Duodenal mucosa (tissue), 2 donors: Measurements from ENCODE around the gene GALNT14.

ENCODE experiments used
- H3K27ac ChIP-seq: one replicate; pipeline ENCODE4 v1.7.0; 2013; ENCODE audit warnings: low read depth, low read length
- H3K27me3 ChIP-seq, 2 donors: one replicate each; pipeline ENCODE4 v1.7.0; 2013; ENCODE audit warnings: low read length in 2 of 2, control low read depth in 1 of 2; ENCODE audit not compliant: insufficient read depth in 2 of 2, control insufficient read depth in 1 of 2
- H3K36me3 ChIP-seq, 2 donors: one replicate each; pipeline ENCODE4 v1.7.0; 2013; ENCODE audit warnings: low read length in 2 of 2, control low read depth in 1 of 2; ENCODE audit not compliant: insufficient read depth in 2 of 2, control insufficient read depth in 1 of 2
- H3K4me1 ChIP-seq, 2 donors: one replicate each; pipeline ENCODE4 v1.7.0; 2013; ENCODE audit warnings: low read length in 2 of 2, control low read depth in 1 of 2; ENCODE audit not compliant: insufficient read depth in 2 of 2, control insufficient read depth in 1 of 2
- H3K4me3 ChIP-seq, 2 donors: one replicate each; pipeline ENCODE4 v1.7.0; 2013; ENCODE audit warnings: low read length in 2 of 2, low read depth in 1 of 2
- H3K9ac ChIP-seq, 2 donors: one replicate each; pipeline ENCODE4 v1.7.0; 2013; ENCODE audit warnings: low read length in 2 of 2, low read depth in 1 of 2
- H3K9me3 ChIP-seq, 2 donors: one replicate each; pipeline ENCODE4 v1.7.0; 2013; ENCODE audit warnings: low read length in 2 of 2, control low read depth in 1 of 2; ENCODE audit not compliant: control insufficient read depth in 1 of 2

The GALNT14 gene

GRCh38 chr2:31151501-31151900, 13.3 kb upstream of the GALNT14 start:
- Histone ChIP-seq H3K27ac (no peak overlapping the region), H3K9ac (no peak overlapping the region), H3K4me3 (no peak overlapping the region), H3K9me3 (no peaks in the 10 kb centered on the region), H3K4me1 (no peaks in the 10 kb centered on the region), H3K27me3 (peaks cover 3 to 6% of the 10 kb centered on the region in 2 donors), H3K36me3 (no peaks in the 10 kb centered on the region)

DNA sequence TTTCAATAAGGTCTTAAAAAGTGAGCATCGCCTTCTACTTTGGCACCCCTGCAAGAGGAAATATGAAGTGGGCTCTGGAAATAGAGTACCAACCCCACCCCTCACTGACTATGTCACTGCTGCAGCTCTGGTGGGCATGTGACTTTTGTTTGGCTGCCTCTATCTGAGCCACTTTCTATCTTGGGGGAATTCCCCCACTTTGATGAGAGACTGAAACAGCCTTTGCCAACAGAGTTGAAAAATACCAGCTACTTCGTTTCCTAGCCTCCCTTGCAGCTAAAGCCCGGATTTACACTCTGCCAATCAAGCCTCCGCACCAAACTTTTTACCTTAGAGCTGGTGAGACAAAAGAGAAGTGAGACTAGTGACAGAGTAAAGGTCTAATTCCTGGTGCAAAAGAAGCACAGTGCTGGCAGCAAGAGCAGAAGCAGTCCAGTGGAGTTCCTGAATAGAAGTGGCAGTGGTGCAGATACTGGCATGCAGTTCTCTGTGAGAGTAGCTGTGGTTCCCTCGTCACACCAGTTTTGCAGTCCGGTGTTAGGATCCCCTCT, 12.0 kb upstream of the GALNT14 start:
- H3K9ac ChIP-seq: no peak overlapping the region
- H3K27ac ChIP-seq: no peak overlapping the region
- no peaks in the 10 kb centered on the region for H3K4me1 ChIP-seq
- H3K36me3 ChIP-seq: no peaks in the 10 kb centered on the region
- H3K9me3 ChIP-seq: no peaks in the 10 kb centered on the region
- H3K4me3 ChIP-seq: no peak overlapping the region
- H3K27me3 ChIP-seq: peaks cover 6 to 7% of the 10 kb centered on the region in 2 donors

DNA sequence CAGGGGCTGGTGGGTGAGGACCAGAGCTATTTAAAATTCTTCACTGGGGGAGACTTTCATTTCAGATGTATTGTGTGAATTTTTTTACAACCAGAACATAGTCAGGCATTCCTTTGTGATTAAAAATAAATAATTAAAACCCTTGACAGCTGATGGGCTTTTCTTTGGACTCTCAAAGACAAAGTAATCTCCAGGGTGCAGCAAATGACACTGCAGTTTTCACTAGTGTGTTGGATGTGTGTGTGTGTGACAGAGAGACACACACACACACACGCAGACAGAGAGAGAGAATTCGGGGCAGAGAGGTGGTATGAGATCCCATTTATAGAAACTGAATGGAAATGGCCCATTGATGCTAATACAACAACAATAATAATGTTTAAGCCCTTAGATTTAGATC, 10.3 kb upstream of the GALNT14 start:
- H3K9me3 ChIP-seq: no peaks in the 10 kb centered on the region
- H3K9ac ChIP-seq: no peak overlapping the region
- peaks cover 6 to 7% of the 10 kb centered on the region in 2 donors for H3K27me3 ChIP-seq
- no peak overlapping the region for H3K27ac ChIP-seq
- no peak overlapping the region for H3K4me3 ChIP-seq
- H3K36me3 ChIP-seq: no peaks in the 10 kb centered on the region
- no peaks in the 10 kb centered on the region for H3K4me1 ChIP-seq

- H3K27me3 ChIP-seq: peaks cover 6 to 7% of the 10 kb centered on the region in 2 donors
- no peaks in the 10 kb centered on the region for H3K4me1 ChIP-seq
- H3K9ac ChIP-seq: no peak overlapping the region
- no peaks in the 10 kb centered on the region for H3K9me3 ChIP-seq
- H3K27ac ChIP-seq: no peak overlapping the region
- H3K36me3 ChIP-seq: no peaks in the 10 kb centered on the region
- no peak overlapping the region for H3K4me3 ChIP-seq
Measured at GRCh38 chr2:31147645-31148044, 9.4 kb upstream of the GALNT14 start.

GRCh38 chr2:31142110-31142509, 3.9 kb upstream of the GALNT14 start:
- peaks cover 15 to 21% of the 10 kb centered on the region in 2 donors for H3K27me3 ChIP-seq
- H3K27ac ChIP-seq: no peak overlapping the region
- H3K4me1 ChIP-seq: peaks cover 2 to 7% of the 10 kb centered on the region in 2 donors
- no peaks in the 10 kb centered on the region for H3K9me3 ChIP-seq
- H3K9ac ChIP-seq: no peak overlapping the region
- H3K36me3 ChIP-seq: no peaks in the 10 kb centered on the region
- H3K4me3 ChIP-seq: no peak overlapping the region

GRCh38 chr2:31141443-31142085, 3.3 kb upstream of the GALNT14 start:
- H3K4me3 ChIP-seq: no peak overlapping the region
- H3K9me3 ChIP-seq: no peaks in the 10 kb centered on the region
- no peak overlapping the region for H3K27ac ChIP-seq
- H3K9ac ChIP-seq: no peak overlapping the region
- peaks cover 17 to 26% of the 10 kb centered on the region in 2 donors for H3K27me3 ChIP-seq
- no peaks in the 10 kb centered on the region for H3K36me3 ChIP-seq
- H3K4me1 ChIP-seq: peaks cover 5 to 12% of the 10 kb centered on the region in 2 donors

GRCh38 chr2:31140151-31140550, 1.9 kb upstream of the GALNT14 start:
- Histone ChIP-seq H3K9ac (no peak overlapping the region), H3K4me3 (no peak overlapping the region), H3K27me3 (peaks cover 25 to 33% of the 10 kb centered on the region in 2 donors), H3K4me1 (peaks cover 5 to 16% of the 10 kb centered on the region in 2 donors), H3K9me3 (no peaks in the 10 kb centered on the region), H3K36me3 (no peaks in the 10 kb centered on the region), H3K27ac (no peak overlapping the region)

DNA sequence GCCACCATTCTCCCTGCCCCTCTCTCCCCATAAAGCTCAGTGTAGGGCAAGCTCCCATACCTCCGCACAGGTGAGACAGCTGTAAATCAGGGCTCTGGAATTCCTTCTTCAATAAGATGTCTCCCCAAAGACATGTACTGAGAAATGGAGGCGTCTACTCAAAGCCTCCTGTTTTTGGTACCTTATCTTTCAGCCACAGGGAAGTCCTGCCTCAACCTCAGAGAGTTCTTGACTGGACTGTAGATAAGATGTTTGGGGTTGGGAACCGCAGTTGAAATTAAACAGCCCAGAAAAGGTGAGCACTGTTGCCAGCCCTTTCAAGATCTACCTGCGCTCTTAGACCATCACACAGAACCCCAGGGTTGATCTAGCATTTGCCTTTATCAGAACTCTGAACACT, 1.4 kb upstream of the GALNT14 start:
- Histone ChIP-seq H3K4me1 (peaks cover 5 to 16% of the 10 kb centered on the region in 2 donors), H3K4me3 (no peak overlapping the region), H3K9me3 (no peaks in the 10 kb centered on the region), H3K27me3 (peaks cover 29 to 33% of the 10 kb centered on the region in 2 donors), H3K9ac (no peak overlapping the region), H3K27ac (no peak overlapping the region), H3K36me3 (no peaks in the 10 kb centered on the region)

- Histone ChIP-seq H3K27ac (no peak overlapping the region), H3K27me3 (peaks cover 29 to 33% of the 10 kb centered on the region in 2 donors), H3K9ac (peak overlapping the region in 1 of 2 donors; percentile 32), H3K36me3 (no peaks in the 10 kb centered on the region), H3K4me1 (peaks cover 5 to 16% of the 10 kb centered on the region in 2 donors), H3K4me3 (peak overlapping the region; percentile 64 to 77), H3K9me3 (no peaks in the 10 kb centered on the region)
Measured at GRCh38 chr2:31137211-31138036, 816 bp downstream of the GALNT14 start.

DNA sequence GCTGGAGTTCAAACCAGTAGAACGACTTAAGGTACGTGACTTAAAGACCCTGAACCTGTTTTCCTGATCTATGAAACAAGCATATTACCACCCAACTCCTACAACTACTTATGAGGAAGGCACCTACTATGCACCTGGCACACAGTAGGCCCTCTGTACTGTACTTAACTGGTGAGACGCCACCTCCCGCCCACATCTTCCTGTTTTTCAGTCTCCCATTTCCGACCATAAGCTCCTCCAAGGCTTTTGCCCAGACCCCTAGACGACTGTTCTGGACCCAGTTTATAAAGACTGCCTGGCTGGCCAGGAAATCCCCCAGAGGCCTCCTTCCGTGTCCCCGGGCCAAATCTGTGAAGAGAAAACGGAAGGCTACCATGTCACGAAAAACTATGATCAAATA, 1.5 kb downstream of the GALNT14 start:
- no peaks in the 10 kb centered on the region for H3K36me3 ChIP-seq
- no peak overlapping the region for H3K27ac ChIP-seq
- peaks cover 5 to 16% of the 10 kb centered on the region in 2 donors for H3K4me1 ChIP-seq
- peaks cover 29 to 33% of the 10 kb centered on the region in 2 donors for H3K27me3 ChIP-seq
- no peak overlapping the region for H3K9ac ChIP-seq
- no peaks in the 10 kb centered on the region for H3K9me3 ChIP-seq
- H3K4me3 ChIP-seq: peak overlapping the region; percentile 35 to 77
